PC-3 (cell line): Measurements from ENCODE around the gene SPRR1A.

Source experiments
- EZH2 ChIP-seq: fragments of 300-600 bp; sonication (generic); IDR thresholded peaks from one replicate; pipeline ENCODE4 v1.6.1; 2017; ENCODE audit warnings: antibody characterized with exemption, mild to moderate bottlenecking, low read length; ENCODE audit not compliant: unreplicated experiment
- EZH2phosphoT487 ChIP-seq: fragments of 300-600 bp; sonication (generic); IDR thresholded peaks from 2 replicates; pipeline ENCODE4 v1.6.1; 2018; ENCODE audit warnings: mild to moderate bottlenecking, antibody characterized with exemption, low read length, borderline replicate concordance
- TF ChIP-seq, protein P1 (sequence below): fragments of 300-600 bp; sonication (generic); conservative IDR thresholded peaks from 2 replicates; pipeline ENCODE4 v1.5.1; 2017; ENCODE audit warnings: antibody characterized with exemption, low read depth, mild to moderate bottlenecking, low read length

DNA sequence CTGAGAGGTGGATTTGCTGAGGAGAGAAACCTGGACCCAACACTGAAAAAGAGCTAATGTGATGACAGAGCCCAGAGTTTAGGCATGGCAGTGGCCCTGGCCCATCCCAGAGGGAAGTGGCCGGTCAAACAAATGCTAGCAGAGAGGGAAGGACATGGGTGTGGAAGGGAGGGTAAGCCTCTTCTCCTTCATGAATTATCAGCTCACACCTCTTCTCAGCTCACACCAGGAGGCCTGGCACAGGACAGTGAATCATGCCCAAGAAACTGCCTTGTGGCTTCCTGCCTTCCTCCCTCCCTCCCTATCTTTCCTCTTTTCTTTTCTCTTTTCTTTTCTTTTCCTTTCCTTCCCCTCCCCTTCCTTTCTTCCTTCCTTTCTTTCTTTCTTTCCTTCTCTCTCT is 16.4 kb downstream of the SPRR1A start:
- TF ChIP-seq, protein P1, sequence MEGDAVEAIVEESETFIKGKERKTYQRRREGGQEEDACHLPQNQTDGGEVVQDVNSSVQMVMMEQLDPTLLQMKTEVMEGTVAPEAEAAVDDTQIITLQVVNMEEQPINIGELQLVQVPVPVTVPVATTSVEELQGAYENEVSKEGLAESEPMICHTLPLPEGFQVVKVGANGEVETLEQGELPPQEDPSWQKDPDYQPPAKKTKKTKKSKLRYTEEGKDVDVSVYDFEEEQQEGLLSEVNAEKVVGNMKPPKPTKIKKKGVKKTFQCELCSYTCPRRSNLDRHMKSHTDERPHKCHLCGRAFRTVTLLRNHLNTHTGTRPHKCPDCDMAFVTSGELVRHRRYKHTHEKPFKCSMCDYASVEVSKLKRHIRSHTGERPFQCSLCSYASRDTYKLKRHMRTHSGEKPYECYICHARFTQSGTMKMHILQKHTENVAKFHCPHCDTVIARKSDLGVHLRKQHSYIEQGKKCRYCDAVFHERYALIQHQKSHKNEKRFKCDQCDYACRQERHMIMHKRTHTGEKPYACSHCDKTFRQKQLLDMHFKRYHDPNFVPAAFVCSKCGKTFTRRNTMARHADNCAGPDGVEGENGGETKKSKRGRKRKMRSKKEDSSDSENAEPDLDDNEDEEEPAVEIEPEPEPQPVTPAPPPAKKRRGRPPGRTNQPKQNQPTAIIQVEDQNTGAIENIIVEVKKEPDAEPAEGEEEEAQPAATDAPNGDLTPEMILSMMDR = no peak
- TF ChIP-seq EZH2 (no peak), EZH2phosphoT487 (no peak)
